ENCODE results near the gene NKG7.
A peak's percentile ranks its signal among the peaks of the same experiment; 100 is the strongest.

- TF ChIP-seq, protein P1, sequence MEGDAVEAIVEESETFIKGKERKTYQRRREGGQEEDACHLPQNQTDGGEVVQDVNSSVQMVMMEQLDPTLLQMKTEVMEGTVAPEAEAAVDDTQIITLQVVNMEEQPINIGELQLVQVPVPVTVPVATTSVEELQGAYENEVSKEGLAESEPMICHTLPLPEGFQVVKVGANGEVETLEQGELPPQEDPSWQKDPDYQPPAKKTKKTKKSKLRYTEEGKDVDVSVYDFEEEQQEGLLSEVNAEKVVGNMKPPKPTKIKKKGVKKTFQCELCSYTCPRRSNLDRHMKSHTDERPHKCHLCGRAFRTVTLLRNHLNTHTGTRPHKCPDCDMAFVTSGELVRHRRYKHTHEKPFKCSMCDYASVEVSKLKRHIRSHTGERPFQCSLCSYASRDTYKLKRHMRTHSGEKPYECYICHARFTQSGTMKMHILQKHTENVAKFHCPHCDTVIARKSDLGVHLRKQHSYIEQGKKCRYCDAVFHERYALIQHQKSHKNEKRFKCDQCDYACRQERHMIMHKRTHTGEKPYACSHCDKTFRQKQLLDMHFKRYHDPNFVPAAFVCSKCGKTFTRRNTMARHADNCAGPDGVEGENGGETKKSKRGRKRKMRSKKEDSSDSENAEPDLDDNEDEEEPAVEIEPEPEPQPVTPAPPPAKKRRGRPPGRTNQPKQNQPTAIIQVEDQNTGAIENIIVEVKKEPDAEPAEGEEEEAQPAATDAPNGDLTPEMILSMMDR (IDR thresholded peaks at IDR 0.05): peak; percentile 80 to 94 (median 83)
- TF ChIP-seq EP300 (IDR thresholded peaks at IDR 0.05) (no peak), POLR2A (IDR thresholded peaks at IDR 0.05; ENCODE audit: low read depth) (no peak)
Observed at GRCh38 chr19:51422053-51422448, 49.6 kb upstream of the NKG7 start.
